AG09319 (cell line): Measurements from ENCODE around the gene COL5A2.

Experiments used
- DNase-seq: peaks from one replicate; pipeline ENCODE4 v3.0.0-alpha.2; 2010; ENCODE audit warnings: low read depth; ENCODE audit errors: extremely low read depth
- CTCF ChIP-seq: IDR thresholded peaks from 2 replicates; pipeline ENCODE4 v1.5.1; 2011; ENCODE audit warnings: low read depth, mild to moderate bottlenecking, inconsistent platforms, low read length, moderate library complexity

Gene COL5A2

GRCh38 chr2:189217051-189217450, 37.5 kb upstream of the COL5A2 start:
- no peak for TF ChIP-seq CTCF
- no peak for DNase-seq

- no peak for DNase-seq
- TF ChIP-seq CTCF = no peak
These were observed 34.9 kb upstream of the COL5A2 start for GRCh38 chr2:189214484-189214883.

GRCh38 chr2:189213250-189213649, 33.7 kb upstream of the COL5A2 start:
- TF ChIP-seq CTCF = no peak
- DNase-seq = no peak

- peak; percentile 88 for DNase-seq
- TF ChIP-seq CTCF = no peak
These were observed 30.9 kb upstream of the COL5A2 start for GRCh38 chr2:189210250-189211087.

GRCh38 chr2:189208254-189208653, 28.7 kb upstream of the COL5A2 start:
- TF ChIP-seq CTCF = no peak
- no peak for DNase-seq

GRCh38 chr2:189204322-189204941, 24.9 kb upstream of the COL5A2 start:
- DNase-seq = no peak
- no peak for TF ChIP-seq CTCF

- no peak for TF ChIP-seq CTCF
- DNase-seq = no peak
These were observed 23.7 kb upstream of the COL5A2 start for GRCh38 chr2:189203177-189203799.
